Activated naive CD4-positive, alpha-beta T cell treated with Interleukin-2 at 50 U/mL for 16 hours (primary cell): ENCODE measurements around the gene UBE2C.

Source experiments
- DNase-seq: peaks from one replicate; pipeline ENCODE4 v3.0.0-alpha.2; 2020

Gene UBE2C

DNA sequence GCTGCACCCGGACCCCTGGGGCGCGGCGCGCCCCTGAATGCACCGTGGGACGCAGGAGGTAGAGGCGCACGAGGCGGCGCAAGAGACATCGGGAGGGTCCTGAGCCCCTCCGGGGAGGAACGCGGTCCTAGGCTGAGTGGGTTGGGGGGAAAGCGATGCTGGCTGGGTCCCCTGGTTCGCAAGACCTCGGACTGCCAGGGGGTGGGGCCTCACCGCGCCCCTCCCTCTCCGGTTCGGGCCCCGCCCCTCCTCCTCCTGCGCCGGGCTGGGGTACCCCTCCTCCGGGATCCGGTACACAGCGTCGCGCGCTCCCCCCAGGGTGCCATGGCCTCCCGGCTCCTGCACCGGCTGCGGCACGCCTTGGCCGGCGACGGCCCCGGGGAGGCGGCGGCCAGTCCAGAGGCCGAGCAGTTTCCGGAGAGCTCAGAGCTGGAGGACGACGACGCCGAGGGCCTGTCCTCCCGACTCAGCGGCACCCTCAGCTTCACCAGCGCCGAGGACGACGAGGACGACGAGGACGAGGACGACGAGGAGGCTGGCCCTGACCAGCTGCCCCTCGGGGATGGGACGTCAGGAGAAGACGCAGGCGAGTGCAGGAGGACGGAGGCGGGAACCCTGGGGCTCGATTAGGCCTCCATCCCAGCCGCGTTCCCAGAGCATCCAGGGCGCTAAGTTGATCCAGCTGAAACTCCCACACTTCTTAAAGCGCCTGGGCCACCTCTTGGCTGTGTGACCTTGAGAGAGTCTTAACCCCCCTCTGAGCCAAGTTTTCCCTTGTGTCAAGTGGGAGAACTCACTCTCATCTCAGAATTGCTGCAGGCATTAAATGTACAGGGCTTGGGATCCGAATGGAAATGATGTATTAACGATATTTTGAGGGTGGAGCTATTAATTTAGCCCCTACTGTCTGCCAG, 21.7 kb downstream of the UBE2C start:
- DNase-seq: peak; percentile 50

DNA sequence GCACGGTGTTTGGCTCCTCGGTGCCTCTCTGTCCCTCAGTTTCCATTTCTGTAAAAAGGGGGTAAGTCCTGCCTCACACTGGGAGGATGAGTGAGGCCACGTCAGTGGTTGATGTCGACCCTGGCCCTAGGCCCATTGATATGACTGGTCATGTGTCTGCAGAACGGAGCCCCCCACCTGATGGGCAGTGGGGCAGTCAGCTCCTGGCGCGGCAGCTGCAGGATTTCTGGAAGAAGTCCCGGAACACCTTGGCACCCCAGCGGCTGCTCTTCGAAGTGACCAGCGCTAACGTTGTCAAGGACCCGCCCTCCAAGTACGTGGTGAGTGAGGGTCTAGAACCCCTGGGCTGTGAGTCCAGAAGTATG, 22.3 kb downstream of the UBE2C start:
- DNase-seq: no peak

DNA sequence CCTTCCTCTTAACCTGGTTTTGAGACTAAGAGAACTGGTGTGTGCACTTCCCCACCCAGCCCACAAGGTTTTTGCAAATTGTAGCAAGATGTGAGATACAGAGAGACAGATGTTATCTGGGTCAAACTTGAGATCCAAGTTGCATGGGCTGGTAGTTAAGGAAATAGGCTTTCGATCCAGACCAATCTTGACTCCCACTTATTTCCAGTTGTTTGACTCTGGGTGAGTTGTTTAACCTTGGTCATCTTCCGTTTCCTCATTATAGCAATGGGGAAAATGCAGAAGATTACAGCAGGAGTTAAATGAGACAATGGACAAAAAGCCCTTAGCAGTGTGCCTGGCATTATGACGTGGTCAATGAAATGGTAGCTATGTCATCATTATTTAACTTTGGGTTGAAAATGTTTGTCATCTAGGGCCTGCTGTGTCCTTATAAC, 22.9 kb downstream of the UBE2C start:
- no peak for DNase-seq

DNA sequence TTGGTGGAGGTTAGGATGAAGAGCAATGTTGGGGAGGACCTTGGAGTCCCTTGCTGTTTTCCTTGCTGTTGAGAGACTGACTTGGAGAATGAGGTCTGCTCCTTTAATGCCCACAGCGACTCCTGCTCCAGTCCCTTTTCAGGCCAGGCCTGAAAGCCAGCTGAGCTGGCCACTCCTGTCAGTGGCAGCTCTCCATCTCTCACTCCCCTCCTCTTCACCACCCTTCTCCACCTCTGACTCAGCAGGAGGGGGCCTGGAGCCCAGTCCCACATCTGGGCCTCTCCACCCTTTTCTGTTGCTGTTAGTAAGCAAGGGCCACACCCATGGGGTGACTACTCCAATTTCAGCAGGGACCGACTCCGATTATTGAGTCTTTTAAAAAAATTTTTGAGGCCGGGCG, 23.4 kb downstream of the UBE2C start:
- DNase-seq: no peak

DNA sequence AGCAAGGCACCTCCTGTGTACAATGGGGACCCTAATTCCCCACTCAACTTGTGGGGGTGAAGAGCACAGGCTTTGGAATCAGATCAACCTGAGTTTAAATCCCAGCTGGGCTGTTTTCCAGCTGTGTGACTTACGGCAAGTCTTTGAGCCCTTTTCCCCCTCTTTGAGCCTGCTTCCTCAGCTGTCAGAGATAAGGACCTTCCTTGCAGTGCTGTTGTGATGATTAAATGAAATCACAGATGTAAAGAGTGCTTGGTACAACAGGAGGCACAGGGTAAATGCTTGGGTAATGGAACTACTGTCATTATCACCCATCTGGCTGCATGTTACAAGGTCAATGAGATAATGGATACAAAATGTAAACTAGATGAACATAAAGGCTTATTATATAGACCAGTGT, 24.4 kb downstream of the UBE2C start:
- no peak for DNase-seq

DNA sequence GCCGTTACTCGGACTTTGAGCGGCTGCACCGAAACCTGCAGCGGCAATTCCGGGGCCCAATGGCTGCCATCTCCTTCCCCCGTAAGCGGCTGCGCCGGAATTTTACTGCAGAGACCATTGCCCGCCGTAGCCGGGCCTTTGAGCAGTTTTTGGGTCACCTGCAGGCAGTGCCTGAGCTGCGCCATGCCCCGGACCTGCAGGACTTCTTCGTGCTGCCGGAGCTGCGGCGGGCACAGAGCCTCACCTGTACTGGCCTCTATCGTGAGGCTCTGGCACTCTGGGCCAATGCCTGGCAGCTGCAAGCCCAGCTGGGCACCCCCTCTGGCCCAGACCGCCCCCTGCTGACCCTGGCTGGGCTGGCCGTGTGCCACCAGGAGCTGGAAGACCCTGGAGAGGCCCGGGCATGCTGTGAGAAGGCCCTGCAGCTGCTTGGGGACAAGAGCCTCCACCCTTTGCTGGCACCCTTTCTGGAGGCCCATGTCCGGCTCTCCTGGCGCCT, 28.3 kb downstream of the UBE2C start:
- DNase-seq: no peak

DNA sequence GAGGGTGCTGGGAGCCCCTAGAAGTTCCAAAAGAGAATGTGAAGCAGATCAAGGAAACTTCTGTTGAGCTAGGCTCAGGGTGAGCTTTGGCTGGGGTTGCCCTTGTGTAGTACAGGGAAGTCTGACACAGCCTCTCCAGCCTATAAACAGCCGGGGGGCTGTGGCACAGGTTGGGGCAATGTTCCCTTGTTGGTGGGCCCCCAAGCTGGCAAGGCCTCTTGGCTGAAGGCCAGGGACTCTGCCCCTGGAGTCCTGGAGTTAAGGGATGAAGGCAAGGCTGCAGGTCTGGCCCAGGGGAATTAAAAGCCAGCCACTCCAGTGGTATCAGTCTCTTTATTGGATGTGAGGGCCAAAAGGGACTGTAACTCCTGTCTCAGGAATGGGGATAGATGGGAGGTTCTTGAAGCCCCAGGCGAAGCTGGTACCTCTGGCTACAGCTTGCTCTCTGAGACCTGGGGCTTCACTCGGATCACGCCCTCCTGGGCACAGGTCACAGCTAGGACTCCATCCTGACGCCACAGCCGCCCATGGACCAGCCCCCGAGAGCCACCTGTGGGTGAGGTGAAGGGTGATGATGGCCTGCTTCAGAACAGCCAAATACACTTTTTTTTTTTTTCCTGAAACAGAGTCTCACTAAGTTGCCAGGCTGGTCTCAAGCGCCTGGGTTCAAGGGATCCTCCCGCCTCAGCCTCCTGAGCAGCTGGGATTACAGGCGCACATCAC, 29.1 kb downstream of the UBE2C start:
- no peak for DNase-seq

DNA sequence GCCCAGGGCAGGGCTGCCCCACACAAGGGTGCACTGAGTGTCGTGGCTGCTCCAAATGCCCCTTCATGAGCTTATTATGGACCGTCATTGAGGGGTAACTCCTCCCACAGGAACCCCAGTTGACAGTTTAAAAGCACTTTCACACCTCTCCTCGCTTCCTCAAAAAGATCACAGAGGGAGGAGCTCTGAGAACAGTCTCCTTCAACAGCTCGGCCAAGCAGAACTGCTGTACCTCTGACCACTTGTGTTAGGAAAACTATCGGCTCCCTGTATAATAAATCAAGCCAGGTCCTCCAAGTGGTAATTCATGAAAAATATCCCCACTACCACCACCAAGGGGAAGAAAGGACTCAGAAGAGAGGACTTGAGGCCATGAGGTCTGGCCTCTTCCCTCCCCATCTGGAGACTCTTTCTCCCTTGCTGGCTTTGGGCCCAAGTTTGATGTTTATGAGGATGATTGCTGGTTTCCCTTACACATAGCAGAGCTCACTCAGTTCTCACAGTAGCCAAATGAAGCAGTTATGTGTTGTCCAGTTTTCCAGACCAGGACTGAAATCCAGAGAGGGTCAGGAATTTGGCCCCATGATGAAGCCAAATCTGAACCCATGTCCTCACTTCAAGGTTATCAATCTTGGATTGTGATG, 29.8 kb downstream of the UBE2C start:
- DNase-seq: no peak

DNA sequence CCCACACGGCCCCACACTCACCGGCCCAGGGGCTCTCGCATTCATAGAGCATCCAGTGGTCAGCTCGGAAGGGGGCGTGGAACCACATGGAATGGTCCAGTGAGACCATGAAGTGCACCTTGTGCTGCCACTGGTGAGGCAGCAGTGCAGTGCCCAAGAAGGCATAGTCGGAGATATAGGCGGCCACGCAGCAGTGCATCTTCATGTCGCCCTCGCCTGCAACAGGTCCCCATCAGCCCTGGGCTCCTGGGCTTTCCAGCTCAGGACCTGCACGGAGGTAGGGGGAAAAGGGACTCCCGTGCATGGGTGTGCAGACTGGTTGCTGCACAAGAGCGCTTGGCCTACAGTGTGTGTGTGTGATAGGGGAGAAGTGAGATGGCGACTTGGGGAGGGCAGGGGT, 31.1 kb downstream of the UBE2C start:
- DNase-seq: no peak

DNA sequence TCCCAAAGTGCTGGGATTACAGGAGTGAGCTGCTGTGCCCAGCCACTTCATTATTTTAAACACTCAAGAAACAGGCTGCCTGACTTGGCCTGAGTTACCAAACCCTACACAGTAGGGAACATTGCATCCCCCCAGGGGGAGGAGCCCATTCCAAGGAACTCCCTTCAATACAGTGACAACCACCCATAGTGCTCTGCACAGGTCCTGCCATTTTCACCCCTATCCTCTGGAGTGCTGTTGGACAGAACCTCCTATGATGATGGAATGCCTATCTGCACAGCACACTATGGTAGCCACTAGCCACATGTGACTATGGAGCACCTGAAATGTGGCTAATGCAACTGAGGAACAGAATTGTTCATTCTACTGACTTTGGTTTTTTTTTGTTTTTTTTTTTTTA, 33.0 kb downstream of the UBE2C start:
- DNase-seq: no peak

DNA sequence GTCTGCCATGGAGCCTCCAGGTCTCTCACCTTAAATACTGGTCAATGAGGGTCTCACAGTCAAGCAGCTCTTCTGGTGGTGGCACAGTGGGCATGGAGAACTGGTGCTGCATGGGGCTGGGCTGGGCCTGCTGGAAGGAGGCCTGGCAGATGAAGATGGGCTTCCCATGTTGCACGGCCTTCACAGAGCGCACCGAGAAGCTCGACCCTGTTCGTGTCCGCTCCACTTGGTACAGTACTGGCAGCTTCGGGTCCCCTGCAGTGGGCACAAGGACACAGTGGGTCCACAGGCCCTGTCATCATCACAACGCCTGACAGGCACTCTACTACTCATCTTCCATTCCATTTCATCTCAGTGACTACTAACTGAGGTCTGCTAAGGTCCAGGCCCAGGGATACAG, 36.0 kb downstream of the UBE2C start:
- no peak for DNase-seq

DNA sequence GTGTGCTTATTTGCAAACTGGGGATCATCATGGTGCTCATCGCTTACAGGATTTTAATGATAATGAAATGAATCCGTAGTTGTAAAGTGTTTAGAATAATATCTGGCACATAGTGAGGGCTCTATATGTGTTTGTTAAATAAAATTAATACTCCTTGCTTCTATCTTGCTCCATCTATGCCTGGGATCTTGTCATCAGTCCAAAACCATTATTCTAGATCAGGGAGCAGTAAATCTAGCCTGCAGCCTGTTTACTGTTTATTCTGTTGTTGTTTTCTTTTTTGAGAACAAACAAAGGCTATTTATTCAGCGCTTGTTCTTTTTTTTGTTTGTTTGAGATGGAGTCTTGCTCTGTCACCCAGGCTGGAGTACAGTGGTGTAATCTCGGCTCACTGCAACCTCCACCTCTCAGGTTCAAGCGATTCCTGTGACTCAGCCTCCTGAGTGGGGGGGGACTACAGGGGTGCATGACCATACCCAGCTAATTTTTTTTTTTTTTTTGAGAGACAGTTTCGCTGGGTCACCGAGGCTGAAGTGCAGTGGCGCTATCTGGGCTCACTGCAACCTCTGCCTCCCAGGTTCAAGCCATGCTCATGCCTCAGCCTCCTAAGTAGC, 36.6 kb downstream of the UBE2C start:
- no peak for DNase-seq

DNA sequence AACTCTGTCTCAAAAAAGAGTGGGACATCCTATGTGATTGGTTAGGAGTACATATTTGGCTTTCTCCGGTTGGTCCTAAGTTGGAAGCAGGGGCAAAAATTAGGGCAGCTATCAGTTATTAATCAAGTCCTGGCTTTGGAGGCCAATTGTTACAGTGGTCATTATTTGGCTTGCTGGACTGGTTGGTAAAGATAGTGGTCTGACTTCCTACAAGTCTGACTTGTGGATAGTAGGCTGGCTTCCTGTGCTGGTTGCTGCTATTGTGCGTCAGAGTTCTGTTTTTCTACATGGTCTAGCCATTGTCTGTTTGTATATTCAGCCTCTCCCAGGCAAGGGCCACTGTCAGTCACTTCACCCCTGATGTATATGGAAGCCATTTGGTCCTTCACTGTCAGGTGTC, 37.8 kb downstream of the UBE2C start:
- no peak for DNase-seq

DNA sequence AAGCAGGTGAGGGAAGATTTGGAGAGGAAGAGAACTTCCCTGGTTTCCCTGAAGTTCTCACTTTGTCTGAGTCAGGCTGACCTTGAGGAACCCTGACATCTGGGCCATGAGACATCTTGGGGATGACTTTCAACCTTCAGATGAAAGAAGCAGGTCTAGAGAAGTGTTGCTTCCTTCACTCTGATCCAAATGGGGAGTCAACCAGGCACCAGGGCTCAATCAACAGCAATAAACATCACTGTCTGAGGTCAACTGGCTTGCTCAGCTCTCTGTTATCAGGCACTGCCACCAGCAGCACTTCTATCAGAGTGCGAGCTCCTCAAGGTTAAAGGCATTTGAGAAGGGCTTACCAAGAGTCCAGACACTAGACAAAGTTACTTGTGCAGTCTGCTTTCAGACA, 38.5 kb downstream of the UBE2C start:
- DNase-seq: no peak

DNA sequence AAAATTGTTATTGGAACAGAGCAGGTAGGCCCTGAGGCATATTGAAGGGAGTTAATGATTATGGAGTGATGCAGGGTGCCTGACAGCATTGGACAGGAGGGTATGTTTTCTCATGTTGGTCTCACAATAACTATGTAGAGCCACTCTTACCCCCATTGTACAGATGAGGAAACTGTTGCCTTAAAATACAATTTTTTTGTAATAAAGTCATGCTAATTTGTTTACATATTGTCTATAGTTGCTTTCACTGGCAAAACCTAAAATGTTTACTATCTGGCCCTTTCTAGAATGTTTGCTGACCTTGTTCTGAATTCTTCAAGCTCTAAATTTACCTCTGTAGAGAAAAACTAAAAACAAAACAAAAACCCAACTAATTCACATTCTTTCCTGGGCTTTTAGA, 39.1 kb downstream of the UBE2C start:
- no peak for DNase-seq

DNA sequence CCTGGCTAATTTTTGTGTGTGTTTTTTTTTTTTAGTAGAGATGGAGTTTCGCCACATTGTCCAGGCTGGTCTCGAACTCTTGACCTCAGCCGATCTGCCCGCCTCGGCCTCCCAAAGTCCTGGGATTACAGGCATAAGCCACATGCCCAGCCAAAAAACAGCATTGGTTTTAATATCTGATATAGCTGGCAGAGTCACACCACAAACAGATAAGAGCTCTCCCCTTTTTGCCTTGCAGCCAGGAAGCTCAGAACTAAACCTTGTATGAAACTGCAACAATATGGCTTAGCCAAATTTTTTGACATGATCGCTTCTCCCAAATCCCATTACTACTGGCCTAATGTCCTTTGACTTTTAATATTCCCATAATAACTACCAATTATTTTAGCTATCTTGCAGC, 39.9 kb downstream of the UBE2C start:
- no peak for DNase-seq

DNA sequence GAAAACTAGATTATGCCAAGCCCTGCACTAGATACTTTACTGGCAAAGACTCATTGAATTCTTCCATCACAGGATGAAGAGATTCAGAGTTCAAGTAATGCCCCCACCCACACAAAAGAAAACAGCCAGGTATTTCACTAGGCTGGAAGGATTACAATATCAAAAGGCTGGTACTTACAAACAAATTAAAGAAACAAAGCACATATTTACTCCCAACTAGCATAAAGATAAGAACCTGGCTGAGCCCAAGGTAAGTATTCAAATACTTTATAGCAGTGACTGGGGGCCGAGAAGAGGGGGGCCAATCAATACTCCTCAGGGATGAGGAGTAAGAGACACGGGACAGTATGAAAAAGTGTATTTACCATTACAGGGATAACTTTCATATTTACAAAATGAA, 41.0 kb downstream of the UBE2C start:
- no peak for DNase-seq

DNA sequence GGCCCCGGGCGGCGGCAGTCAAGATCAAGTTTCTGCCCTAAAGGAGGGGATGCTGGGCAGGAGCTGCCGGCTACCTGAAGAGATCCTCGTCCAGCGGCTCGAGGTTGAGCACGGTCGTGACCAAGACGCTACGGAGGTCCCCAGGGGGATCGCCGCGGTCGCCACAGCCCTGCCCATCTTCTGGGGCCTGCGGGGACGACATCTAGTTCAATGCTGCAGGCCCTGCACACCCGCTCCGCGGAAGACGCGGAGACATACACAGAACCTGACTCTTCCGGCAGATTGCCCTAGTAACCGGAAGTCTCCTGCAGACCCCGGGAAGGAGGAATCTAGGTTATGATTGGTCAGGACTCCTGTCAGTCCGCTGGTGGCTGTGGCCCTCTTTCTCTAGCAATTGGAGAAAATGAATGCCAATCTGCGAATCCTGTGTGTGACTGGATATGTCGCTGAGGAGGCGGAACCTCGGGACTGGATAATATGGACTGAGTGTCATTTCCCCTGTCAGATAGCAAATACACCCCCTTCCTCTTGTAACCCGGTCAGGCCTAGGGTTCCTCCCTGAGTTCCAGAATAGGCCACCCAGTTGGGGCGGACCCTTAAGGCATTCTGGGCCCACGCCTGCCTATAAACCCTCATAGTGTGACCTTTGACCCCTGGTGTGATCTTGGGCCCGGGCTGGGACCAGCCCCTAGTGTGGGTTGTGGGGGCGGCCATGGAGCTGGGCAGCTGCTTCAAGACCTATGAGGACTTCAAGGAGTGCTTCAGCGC, 44.9 kb downstream of the UBE2C start, which contains the start of the genes ACOT8 and ZSWIM3:
TSS of gene ACOT8 (minus strand) at position 279 of the 768 bp plus-strand sequence. CDS start at position 202, 77 bp downstream.
TSS of gene ZSWIM3 (plus strand) at position 501 of the 768 bp plus-strand sequence. CDS start at position 713, 212 bp downstream.
- peak; percentile 90 for DNase-seq

DNA sequence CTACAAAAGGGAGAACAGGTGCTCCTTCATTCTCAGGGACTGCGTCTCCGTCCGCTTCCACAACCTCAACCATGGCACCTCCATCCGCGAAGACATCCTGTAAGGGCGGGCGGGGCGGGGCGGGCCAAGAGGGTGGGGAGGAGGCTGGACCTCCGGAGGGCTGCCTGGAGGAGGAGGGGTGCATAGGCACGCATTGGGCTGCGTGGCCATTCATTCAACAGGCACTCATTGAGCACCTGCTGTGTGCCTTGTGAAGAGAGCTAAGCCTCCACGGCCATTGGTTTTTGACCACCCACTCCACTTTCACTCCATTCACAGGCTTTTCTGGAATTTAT, 45.4 kb downstream of the UBE2C start:
- no peak for DNase-seq

DNA sequence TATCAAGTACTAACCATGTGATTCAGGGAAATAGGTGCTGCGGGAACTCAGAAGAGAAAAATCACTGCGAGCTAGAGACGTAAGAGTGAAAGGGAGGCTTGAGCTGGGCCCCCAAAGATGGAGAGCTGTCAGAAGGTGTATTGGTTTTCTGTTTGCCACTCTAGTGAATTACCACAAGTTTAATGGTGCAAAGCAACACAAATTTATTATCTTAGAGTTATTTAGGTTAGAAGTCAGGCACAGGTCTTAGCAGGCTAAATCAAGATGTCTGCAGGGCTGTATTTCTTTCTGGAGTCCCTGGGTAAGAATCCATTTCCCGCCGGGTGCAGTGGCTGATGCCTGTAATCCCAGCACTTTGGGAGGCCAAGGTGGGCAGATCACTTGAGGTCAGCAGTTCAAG, 47.5 kb downstream of the UBE2C start:
- no peak for DNase-seq

DNA sequence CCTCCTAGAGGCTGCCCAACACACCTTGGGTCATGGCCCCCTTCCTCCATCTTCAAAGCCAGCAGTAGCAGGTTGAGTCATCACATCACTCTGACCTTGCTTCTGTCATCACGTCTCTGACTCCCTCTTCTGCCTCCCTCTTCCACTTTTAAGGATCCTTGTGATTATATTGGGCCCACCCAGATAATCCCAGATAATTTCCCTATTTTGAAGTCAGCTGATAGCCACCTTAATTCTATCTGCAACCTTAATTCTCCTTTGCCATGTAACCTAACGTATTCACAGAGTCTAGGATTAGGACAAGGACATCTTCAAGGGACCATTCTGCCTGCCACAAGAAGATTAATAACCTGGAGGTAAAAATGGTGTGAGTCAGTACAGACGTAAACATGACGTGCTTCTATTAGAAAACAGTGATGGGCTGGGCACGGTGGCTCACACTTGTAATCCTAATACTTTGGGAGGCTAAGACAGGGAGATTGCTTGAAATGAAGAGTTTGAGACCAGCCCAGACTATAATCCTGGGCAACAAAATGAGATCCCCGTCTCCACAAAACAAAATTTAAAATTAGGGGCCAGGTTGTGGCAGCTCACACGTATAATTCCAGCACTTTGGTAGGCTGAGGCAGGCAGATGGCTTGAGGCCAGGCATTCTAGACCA, 48.2 kb downstream of the UBE2C start:
- DNase-seq: no peak
